ENCODE data around the gene PADI2. TPM values are rescaled to one million over a fixed set of nuclear protein-coding genes. Genes with fewer than 3 reads are reported as not detected.

The PADI2 gene
- polyA plus RNA-seq (2012; ENCODE audit: low read depth, missing spikeins) = 0.28 TPM

DNA sequence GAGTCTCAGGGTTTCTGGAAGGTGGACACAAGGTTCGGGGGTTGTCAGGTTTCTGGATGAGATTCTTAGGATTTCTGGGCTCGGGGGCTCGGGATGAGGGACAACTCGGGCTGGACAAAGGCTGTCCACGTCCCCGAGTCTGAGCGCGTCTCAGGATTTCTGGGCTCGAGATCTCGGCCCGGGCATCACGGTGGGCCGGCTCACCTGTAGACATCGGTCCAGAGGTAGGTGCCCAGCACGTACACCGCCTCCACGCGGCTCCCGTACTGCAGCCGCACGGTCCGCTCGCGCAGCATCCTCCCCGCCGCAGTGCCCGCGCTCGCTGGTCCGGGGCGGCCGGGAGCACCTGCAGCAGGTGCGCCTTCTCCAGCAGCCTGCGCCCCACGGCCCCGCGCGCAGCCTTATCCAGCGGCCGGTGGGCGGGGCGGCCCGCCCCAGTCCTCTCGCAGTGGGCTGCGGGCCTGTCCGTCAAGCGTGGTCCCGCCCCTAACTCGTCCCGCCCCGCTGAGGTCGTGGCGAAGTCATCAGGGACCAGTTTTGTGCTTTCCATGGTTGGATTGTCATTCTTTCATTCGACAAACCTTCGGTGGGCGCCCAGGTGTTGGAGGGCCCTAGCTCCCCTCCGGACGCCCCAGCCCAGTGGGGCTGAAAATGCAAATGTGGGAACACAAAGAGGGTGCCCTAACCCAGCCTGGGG, at the start of gene PADI2:
TSS of gene PADI2 (minus strand) at position 376 of the 697 bp plus-strand sequence. CDS start at position 296, 80 bp downstream.
- DNase-seq (ENCODE audit: insufficient read length, low spot score) (peak; percentile 85), FAIRE-seq (peak; percentile 84)
- TF ChIP-seq TAF1 (IDR thresholded peaks at IDR 0.05; ENCODE audit: low read depth, low read length) (no peak), POU2F2 (IDR thresholded peaks at IDR 0.05; ENCODE audit: low read depth, low read length) (no peak), POLR2A (IDR thresholded peaks at IDR 0.05; ENCODE audit: low read depth, low read length) (no peak), SPI1 (IDR thresholded peaks at IDR 0.05; ENCODE audit: low read depth, low read length) (no peak), POLR2AphosphoS5 (IDR thresholded peaks at IDR 0.05; ENCODE audit: low read depth, low read length) (no peak), PAX5 (IDR thresholded peaks at IDR 0.05; ENCODE audit: insufficient read depth, low read length, severe bottlenecking) (no peak)

DNA sequence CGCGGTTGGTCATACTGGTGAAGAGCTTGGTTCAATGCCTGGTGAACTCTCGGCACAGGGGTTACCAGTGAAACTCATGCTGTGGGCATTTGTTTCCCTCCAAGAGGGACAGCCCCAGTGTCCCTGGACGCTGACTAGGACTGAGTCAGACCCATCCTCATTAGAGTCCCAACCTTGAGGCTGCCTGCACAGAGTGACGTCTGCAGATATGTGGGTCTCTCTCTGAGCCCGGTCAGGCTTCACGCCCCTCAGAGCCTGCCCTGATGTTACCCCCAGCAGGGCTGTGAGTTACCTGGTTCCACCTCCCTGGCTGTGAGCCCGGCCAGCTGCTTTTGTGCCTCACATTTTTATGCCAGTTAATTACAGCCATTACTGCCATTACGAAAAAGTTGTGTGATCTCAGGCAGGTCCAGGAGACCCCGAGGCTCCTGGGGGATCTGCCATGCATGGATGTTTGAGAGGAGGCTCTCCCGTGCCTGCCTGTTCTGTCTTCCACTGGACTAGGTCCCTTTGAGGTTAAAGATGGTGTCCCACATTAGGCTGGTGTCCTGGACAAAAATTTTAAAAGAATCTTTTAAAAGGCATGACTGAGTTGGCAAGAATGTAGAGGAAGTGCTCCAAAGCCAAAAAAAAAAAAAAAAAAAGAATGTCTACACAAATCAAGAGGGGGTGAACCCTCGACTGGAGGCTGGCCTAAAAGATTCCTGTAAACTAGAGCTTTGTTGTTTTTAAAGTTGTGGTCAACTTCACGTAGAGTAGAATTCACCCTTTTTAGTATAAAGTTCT, 49.0 kb upstream of the PADI2 start:
- TF ChIP-seq POLR2AphosphoS5 (IDR thresholded peaks at IDR 0.05; ENCODE audit: low read depth, low read length) (no peak), SPI1 (IDR thresholded peaks at IDR 0.05; ENCODE audit: low read depth, low read length) (no peak), PAX5 (IDR thresholded peaks at IDR 0.05; ENCODE audit: insufficient read depth, low read length, severe bottlenecking) (no peak), POLR2A (IDR thresholded peaks at IDR 0.05; ENCODE audit: low read depth, low read length) (no peak), TAF1 (IDR thresholded peaks at IDR 0.05; ENCODE audit: low read depth, low read length) (no peak), POU2F2 (IDR thresholded peaks at IDR 0.05; ENCODE audit: low read depth, low read length) (no peak)
- FAIRE-seq (no peak), DNase-seq (ENCODE audit: insufficient read length, low spot score) (no peak)

DNA sequence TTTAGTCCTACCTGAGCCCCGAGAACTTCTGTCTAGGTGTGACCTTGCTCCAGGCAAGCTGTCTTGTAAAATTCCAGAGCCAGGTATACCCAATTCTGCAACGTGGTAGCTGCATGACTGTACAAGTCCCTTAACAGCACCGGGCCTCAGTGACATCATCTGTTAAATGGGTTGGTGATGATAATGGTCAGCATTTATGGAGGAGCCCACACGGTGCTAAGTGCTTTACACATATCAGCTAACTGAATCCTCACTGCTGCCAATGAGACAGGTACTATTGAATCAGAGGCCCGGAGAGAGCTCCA, 48.5 kb upstream of the PADI2 start:
- FAIRE-seq (no peak), DNase-seq (ENCODE audit: insufficient read length, low spot score) (no peak)
- no peak for TF ChIP-seq TAF1 (IDR thresholded peaks at IDR 0.05; ENCODE audit: low read depth, low read length)
- TF ChIP-seq PAX5 (IDR thresholded peaks at IDR 0.05; ENCODE audit: insufficient read depth, low read length, severe bottlenecking) = no peak
- no peak for TF ChIP-seq POLR2AphosphoS5 (IDR thresholded peaks at IDR 0.05; ENCODE audit: low read depth, low read length)
- TF ChIP-seq SPI1 (IDR thresholded peaks at IDR 0.05; ENCODE audit: low read depth, low read length) = no peak
- TF ChIP-seq POLR2A (IDR thresholded peaks at IDR 0.05; ENCODE audit: low read depth, low read length) = no peak

DNA sequence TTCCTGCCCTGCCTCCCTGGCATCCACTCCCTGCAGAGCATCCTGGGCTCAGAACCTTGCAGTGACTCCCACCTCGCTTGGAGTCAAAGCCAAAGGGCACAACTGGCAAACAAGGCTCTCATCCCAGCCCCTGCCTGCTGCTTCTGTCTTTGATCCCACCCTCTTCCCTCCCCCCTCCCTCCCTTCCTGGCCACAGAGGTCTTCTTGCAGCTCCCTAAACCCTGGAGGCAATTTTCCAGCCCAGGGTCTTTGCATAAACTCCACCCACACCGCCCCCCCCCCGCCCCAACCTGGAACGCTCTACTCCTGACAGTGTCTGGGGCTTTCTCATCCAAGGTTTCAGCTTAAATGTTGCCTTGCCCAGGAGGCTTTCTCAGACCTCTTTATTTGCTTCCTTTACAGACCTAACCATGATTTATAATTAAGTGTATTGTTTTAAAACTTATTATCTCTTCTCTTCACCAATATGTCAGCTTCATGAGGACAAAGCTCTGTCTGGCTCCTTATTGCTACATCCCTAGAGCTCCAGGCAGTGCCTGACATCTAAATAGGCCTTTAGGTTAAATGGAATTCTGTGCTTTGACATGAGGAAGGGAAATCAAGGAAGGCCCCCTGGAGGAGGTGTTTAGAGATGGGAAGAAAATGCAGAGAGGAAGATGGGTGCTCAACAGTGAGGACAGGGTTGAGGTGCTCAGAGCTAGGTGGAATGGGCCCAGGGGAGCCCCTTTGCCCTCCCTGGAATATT, 48.0 kb upstream of the PADI2 start:
- TF ChIP-seq POLR2A (IDR thresholded peaks at IDR 0.05; ENCODE audit: low read depth, low read length) (no peak), SPI1 (IDR thresholded peaks at IDR 0.05; ENCODE audit: low read depth, low read length) (no peak), PAX5 (IDR thresholded peaks at IDR 0.05; ENCODE audit: insufficient read depth, low read length, severe bottlenecking) (no peak), POU2F2 (IDR thresholded peaks at IDR 0.05; ENCODE audit: low read depth, low read length) (no peak), TAF1 (IDR thresholded peaks at IDR 0.05; ENCODE audit: low read depth, low read length) (no peak), POLR2AphosphoS5 (IDR thresholded peaks at IDR 0.05; ENCODE audit: low read depth, low read length) (no peak)
- DNase-seq (ENCODE audit: insufficient read length, low spot score) (no peak), FAIRE-seq (no peak)

DNA sequence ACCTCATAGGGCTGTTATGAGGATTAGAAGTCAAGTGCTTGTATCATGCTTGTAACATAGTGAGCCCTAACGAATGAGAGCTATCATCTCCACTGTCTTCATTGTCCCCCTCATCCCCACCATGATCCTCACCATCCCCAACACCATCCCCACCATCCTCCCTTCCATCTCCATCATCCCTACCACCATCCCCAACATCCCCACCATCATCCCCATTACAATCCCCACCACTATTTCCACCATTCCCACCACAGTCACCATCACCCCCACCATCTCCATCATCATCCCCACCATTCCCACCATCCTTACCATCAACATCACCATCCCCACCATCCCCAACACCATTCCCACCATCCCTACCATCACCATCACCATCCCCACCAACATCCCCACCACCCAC, 46.6 kb upstream of the PADI2 start:
- DNase-seq (ENCODE audit: insufficient read length, low spot score) (no peak), FAIRE-seq (peak; percentile 23)
- no peak for TF ChIP-seq TAF1 (IDR thresholded peaks at IDR 0.05; ENCODE audit: low read depth, low read length)
- no peak for TF ChIP-seq PAX5 (IDR thresholded peaks at IDR 0.05; ENCODE audit: insufficient read depth, low read length, severe bottlenecking)
- TF ChIP-seq POLR2A (IDR thresholded peaks at IDR 0.05; ENCODE audit: low read depth, low read length) = no peak
- no peak for TF ChIP-seq SPI1 (IDR thresholded peaks at IDR 0.05; ENCODE audit: low read depth, low read length)
- TF ChIP-seq POLR2AphosphoS5 (IDR thresholded peaks at IDR 0.05; ENCODE audit: low read depth, low read length) = no peak
- TF ChIP-seq POU2F2 (IDR thresholded peaks at IDR 0.05; ENCODE audit: low read depth, low read length) = no peak

DNA sequence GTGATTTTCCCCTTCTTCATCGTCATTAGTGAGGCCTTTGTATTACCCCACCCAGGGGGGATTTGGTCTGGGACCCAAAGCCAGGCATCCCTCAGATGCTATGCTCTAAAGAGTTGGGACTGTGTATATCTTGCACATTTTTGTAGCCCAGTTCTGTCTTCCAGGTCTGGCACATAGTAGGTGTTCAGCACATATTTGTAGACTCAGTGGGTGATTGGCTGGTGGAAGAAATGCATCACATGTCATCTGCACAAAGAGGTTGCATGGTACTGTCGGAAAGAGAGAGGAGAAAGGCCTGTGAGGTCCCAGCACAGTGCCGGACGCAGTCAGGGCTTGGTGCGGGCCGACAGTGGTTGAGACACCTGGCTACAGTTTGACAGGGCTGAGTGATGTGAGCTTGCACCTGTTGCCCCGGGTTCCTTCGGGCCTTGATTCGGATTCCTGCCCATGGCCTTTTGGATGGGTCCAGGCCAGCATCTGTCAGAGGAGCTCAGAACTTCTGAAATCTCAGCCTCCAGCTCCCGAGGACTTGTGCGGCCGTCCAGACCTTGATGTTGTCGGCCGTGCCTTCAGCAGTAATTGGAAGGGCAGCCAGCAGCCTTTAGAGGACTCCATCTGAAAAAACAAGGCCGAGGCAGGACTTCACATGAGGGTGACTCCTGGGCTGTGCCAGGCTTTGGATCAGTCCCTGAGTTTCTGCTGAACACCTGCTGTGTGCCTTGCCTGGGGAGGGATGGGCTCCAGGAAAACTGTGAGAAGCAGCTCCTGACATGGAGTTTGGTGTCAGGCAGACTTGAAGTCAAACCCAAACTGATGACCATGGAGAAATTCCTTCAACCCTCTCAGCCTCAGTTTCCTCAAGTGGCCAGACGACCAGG, 44.8 kb upstream of the PADI2 start:
- TF ChIP-seq SPI1 (IDR thresholded peaks at IDR 0.05; ENCODE audit: low read depth, low read length) (no peak), POLR2AphosphoS5 (IDR thresholded peaks at IDR 0.05; ENCODE audit: low read depth, low read length) (no peak), PAX5 (IDR thresholded peaks at IDR 0.05; ENCODE audit: insufficient read depth, low read length, severe bottlenecking) (no peak), POU2F2 (IDR thresholded peaks at IDR 0.05; ENCODE audit: low read depth, low read length) (no peak)
- no peak for FAIRE-seq
- no peak for DNase-seq (ENCODE audit: insufficient read length, low spot score)

DNA sequence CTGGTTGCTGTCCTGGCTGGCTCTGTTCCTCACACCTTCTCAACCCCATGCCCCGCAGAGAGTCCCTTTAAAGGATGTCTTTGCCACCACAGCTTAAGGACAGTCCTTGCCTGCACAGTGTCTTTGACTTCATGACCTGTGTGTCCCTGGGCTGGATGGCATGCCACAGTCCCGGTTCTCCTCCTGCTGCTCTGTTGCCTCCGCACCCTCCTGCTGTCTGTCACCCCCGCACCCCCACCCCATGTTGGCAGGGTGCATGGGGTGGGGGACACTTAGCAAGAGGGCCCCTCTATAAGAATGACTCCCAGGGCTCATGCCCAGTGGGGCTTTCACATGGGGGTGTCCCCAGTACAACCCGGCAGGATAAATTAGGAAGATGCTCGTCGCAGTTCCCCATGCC, 44.1 kb upstream of the PADI2 start:
- DNase-seq (ENCODE audit: insufficient read length, low spot score) = no peak
- no peak for FAIRE-seq
- TF ChIP-seq POLR2A (IDR thresholded peaks at IDR 0.05; ENCODE audit: low read depth, low read length) = no peak
- TF ChIP-seq PAX5 (IDR thresholded peaks at IDR 0.05; ENCODE audit: insufficient read depth, low read length, severe bottlenecking) = no peak
- no peak for TF ChIP-seq POU2F2 (IDR thresholded peaks at IDR 0.05; ENCODE audit: low read depth, low read length)
- no peak for TF ChIP-seq TAF1 (IDR thresholded peaks at IDR 0.05; ENCODE audit: low read depth, low read length)
- no peak for TF ChIP-seq POLR2AphosphoS5 (IDR thresholded peaks at IDR 0.05; ENCODE audit: low read depth, low read length)
- TF ChIP-seq SPI1 (IDR thresholded peaks at IDR 0.05; ENCODE audit: low read depth, low read length) = no peak

DNA sequence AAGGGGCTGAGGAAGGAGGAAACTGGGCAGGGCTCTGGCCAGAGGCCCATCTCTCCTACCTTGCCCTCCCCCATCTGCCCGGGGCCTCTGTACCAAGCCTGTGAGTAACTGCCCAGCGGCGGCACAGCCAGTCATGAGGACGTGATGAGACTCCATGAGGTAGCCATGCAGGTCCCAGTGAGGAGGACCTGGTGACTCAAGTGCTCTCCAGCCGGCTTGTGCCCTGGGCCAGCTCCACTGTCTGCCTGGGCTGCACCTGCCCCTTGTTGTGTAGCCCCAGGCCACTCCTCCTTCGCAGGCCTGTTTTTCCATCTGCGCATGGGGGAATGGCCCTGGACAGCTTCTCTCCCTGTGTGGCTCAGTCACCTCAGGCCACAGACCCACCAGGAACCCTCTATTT, 43.7 kb upstream of the PADI2 start:
- TF ChIP-seq SPI1 (IDR thresholded peaks at IDR 0.05; ENCODE audit: low read depth, low read length) (no peak), PAX5 (IDR thresholded peaks at IDR 0.05; ENCODE audit: insufficient read depth, low read length, severe bottlenecking) (no peak), TAF1 (IDR thresholded peaks at IDR 0.05; ENCODE audit: low read depth, low read length) (no peak), POLR2A (IDR thresholded peaks at IDR 0.05; ENCODE audit: low read depth, low read length) (no peak), POLR2AphosphoS5 (IDR thresholded peaks at IDR 0.05; ENCODE audit: low read depth, low read length) (no peak), POU2F2 (IDR thresholded peaks at IDR 0.05; ENCODE audit: low read depth, low read length) (no peak)
- no peak for FAIRE-seq
- no peak for DNase-seq (ENCODE audit: insufficient read length, low spot score)

Measured in GM12891 (cell line).